Activated T-cell treated with anti-CD3 and anti-CD28 coated beads, Interleukin-2, amount 50 U/mL, for 72 hours (primary cell): ENCODE data around the gene SH3RF2. TPM values are rescaled to one million over a fixed set of nuclear protein-coding genes. Genes with fewer than 3 reads are reported as not detected.

ENCODE experiments used
- ATAC-seq, 2 donors: fragments of 150-1000 bp; cut with Tn5 transposase; replicated peaks in 1 of 2; 2 replicates each; pipeline ENCODE4 v1.10.0; 2021; ENCODE audit warnings: moderate library complexity in 2 of 2, mild to moderate bottlenecking in 1 of 2
- DNase-seq, 2 donors: peaks; one replicate each; pipeline ENCODE4 v3.0.0; 2021 to 2022; ENCODE audit warnings: mixed read lengths in 1 of 2
- H3K27ac Mint-ChIP-seq: one replicate; pipeline ENCODE4 v1.8.0; 2022; ENCODE audit warnings: mild to moderate bottlenecking, moderate library complexity, mixed read lengths
- H3K27me3 Mint-ChIP-seq: one replicate; pipeline ENCODE4 v1.8.0; 2022; ENCODE audit warnings: low read depth, mixed read lengths
- H3K36me3 Mint-ChIP-seq, 2 donors: one replicate each; pipeline ENCODE4 v1.8.0; 2022; ENCODE audit warnings: mixed read lengths in 2 of 2, mild to moderate bottlenecking in 1 of 2; ENCODE audit not compliant: insufficient read depth in 2 of 2
- H3K4me1 Mint-ChIP-seq: one replicate; pipeline ENCODE4 v1.8.0; 2022; ENCODE audit warnings: low read depth, mixed read lengths
- H3K4me3 Mint-ChIP-seq, 2 donors: one replicate each; pipeline ENCODE4 v1.8.0; 2022; ENCODE audit warnings: mild to moderate bottlenecking in 2 of 2, mixed read lengths in 2 of 2, moderate library complexity in 2 of 2
- H3K9me3 Mint-ChIP-seq, 2 donors: one replicate each; pipeline ENCODE4 v1.8.0; 2022; ENCODE audit warnings: mixed read lengths in 2 of 2
- total RNA-seq, 2 donors: library from RNA; stranded (reverse); gene quantifications; one replicate each; pipeline ENCODE4 v1.2.3, GENCODE V29; 2022

The SH3RF2 gene
- total RNA-seq, 2 donors from 2014 or later: 0.53 to 0.79 TPM

- Mint-ChIP-seq H3K4me3 (no peak overlapping the region), H3K36me3 (peaks cover 0 to 2% of the 10 kb centered on the region in 2 donors)
- ATAC-seq: peak; percentile 45 to 69
Measured at GRCh38 chr5:145925803-145926202, 10.6 kb upstream of the SH3RF2 start.

GRCh38 chr5:145931718-145932117, 4.7 kb upstream of the SH3RF2 start:
- DNase-seq (no peak), ATAC-seq (no peak)
- Mint-ChIP-seq H3K27ac (no peak overlapping the region), H3K4me3 (no peak overlapping the region), H3K4me1 (peaks cover 11% of the 10 kb centered on the region), H3K9me3 (no peaks in the 10 kb centered on the region), H3K36me3 (peaks cover 0 to 2% of the 10 kb centered on the region in 2 donors), H3K27me3 (peaks cover 67% of the 10 kb centered on the region)

More at GRCh38 chr5:145925803-145926202, 10.6 kb upstream of the SH3RF2 start:
- Mint-ChIP-seq H3K9me3 (no peaks in the 10 kb centered on the region), H3K27me3 (peaks cover 18% of the 10 kb centered on the region), H3K27ac (no peak overlapping the region), H3K4me1 (no peaks in the 10 kb centered on the region)
- no peak for DNase-seq

- H3K9me3 Mint-ChIP-seq: no peaks in the 10 kb centered on the region
- DNase-seq (no peak), ATAC-seq (no peak)
- H3K27ac Mint-ChIP-seq: no peak overlapping the region
- peaks cover 0 to 2% of the 10 kb centered on the region in 2 donors for H3K36me3 Mint-ChIP-seq
- H3K4me1 Mint-ChIP-seq: peaks cover 25% of the 10 kb centered on the region
- no peak overlapping the region for H3K4me3 Mint-ChIP-seq
- H3K27me3 Mint-ChIP-seq: peaks cover 83% of the 10 kb centered on the region
Measured at GRCh38 chr5:145934276-145934675, 2.1 kb upstream of the SH3RF2 start.

- Mint-ChIP-seq H3K27me3 (peaks cover 88% of the 10 kb centered on the region), H3K4me1 (peaks cover 53% of the 10 kb centered on the region), H3K27ac (no peak overlapping the region), H3K4me3 (peak overlapping the region; percentile 82 to 93), H3K36me3 (no peaks in the 10 kb centered on the region), H3K9me3 (no peaks in the 10 kb centered on the region)
- DNase-seq (peak; percentile 55 to 56), ATAC-seq (peak; percentile 64 to 74)
Measured at GRCh38 chr5:145937432-145938250, 1.3 kb downstream of the SH3RF2 start.

DNA sequence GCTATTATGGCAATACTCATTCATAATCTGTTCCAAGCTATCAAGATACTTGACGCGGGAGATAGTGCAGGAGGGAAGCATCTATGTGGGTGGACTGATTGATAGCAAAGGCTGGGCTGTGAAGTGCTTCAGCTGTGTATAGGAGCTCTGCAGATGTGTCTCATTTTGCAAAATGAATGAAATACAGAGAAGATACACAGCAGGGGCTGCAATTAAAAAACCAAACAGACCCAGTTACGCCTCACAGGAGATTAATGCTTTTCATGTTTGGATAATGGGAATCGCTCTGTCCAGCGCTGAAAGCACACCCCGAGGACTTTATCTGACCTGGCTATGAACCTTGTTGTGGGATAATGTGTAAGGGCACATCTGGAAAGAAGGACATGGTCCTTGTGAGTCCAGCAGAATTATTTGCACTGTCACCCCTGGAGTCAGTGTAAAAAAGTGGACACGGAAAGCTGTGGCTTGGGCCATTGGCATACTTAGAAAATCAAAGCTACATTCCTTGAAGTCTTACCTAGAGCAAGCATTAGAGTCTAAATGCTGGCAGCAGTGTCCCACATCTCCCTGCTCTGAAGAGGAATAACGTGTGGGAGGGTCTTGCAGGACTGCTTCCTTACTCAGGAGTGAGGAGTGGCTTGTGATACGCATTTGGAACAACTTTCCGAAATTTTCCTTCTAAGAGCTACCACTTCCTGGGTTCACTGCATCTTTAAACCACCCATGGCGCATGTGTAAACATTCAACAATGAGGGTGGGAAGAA, 2.6 kb downstream of the SH3RF2 start:
- peaks cover 88% of the 10 kb centered on the region for H3K27me3 Mint-ChIP-seq
- peaks cover 59% of the 10 kb centered on the region for H3K4me1 Mint-ChIP-seq
- DNase-seq (no peak), ATAC-seq (no peak)
- no peaks in the 10 kb centered on the region for H3K9me3 Mint-ChIP-seq
- H3K36me3 Mint-ChIP-seq: no peaks in the 10 kb centered on the region
- no peak overlapping the region for H3K4me3 Mint-ChIP-seq
- no peak overlapping the region for H3K27ac Mint-ChIP-seq

GRCh38 chr5:145939540-145940065, 3.2 kb downstream of the SH3RF2 start:
- Mint-ChIP-seq H3K4me3 (no peak overlapping the region), H3K27ac (no peak overlapping the region), H3K9me3 (no peaks in the 10 kb centered on the region), H3K27me3 (peaks cover 88% of the 10 kb centered on the region), H3K4me1 (peaks cover 64% of the 10 kb centered on the region), H3K36me3 (no peaks in the 10 kb centered on the region)
- ATAC-seq (no peak), DNase-seq (no peak)

GRCh38 chr5:145941096-145941447, 4.7 kb downstream of the SH3RF2 start:
- Mint-ChIP-seq H3K27ac (peak overlapping the region; percentile 43), H3K9me3 (no peaks in the 10 kb centered on the region), H3K4me3 (peak overlapping the region; percentile 33 to 57), H3K27me3 (peaks cover 92% of the 10 kb centered on the region), H3K4me1 (peaks cover 73% of the 10 kb centered on the region), H3K36me3 (no peaks in the 10 kb centered on the region)
- DNase-seq (no peak), ATAC-seq (no peak)

DNA sequence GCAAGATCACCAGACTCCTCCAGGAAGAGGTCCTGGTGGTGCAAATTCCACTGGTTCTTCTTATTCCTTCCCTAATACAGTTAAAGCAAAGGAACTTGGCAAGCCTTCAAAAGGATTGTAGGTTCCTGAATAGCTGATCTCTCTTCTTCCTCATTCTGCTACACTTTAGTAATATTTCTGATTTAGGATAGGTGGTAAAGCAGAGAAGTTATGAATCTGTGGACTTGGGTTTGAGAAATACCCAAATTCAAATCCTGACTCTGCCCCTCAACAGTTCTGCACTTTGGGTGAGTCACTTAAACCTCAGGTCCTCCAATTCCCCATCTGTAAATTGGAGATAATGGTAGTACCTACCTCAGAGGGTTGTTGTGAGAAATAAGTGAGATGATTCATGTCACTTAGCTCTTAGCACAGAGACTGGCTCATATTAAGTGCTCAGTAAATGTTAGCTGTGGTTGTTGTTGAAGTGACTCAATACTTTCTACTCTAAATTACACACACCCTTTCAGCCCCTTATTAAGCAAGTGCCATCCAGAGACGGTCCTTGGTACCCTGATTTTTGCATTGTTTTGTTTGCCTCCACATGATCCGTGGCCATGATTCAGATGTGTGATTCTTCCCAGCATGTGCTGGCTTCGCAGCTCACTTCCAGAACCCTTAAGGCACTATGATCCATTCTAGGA, 5.2 kb downstream of the SH3RF2 start:
- H3K9me3 Mint-ChIP-seq: no peaks in the 10 kb centered on the region
- peak overlapping the region; percentile 33 to 57 for H3K4me3 Mint-ChIP-seq
- no peaks in the 10 kb centered on the region for H3K36me3 Mint-ChIP-seq
- H3K4me1 Mint-ChIP-seq: peaks cover 73% of the 10 kb centered on the region
- ATAC-seq (peak; percentile 77 to 81), DNase-seq (peak; percentile 26 to 32)
- peak overlapping the region; percentile 43 for H3K27ac Mint-ChIP-seq
- peaks cover 87% of the 10 kb centered on the region for H3K27me3 Mint-ChIP-seq

DNA sequence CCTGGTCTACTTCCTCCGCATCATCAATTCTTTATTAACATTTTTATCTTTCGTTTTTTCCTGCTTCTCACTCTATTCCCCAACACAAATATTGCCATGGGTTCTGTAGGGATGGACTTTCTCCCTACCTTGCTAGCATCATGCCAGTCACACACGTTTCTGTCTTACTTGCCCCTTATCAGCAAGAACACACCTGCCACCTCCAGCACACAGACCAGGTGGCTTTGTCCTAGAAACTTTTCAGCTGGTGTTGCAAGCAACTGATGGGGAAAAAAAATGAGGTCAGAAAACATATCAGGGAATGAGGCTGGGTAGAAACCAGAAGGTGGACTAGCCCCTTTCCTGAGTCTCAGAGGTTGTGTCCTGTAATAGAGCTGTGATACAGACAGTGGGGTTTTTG, 5.8 kb downstream of the SH3RF2 start:
- no peak overlapping the region for H3K27ac Mint-ChIP-seq

DNA sequence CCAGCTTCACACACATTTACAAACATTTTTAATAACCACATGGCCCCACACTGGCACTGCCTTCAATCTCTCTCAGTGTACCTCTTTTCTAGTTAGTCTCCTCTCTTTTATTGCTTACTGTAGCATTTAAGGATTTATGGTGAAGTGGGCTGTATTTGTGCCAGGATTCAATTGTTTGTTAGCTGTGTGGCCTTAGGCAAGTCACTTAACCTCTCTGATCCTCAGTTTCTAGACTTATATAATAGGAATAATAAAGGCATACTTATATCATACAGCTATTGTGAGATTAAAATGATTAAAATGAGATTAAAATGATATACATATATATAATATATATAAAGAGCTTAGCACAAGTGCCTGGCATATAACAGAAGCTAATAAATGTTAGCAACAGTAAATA, 6.4 kb downstream of the SH3RF2 start:
- peaks cover 71% of the 10 kb centered on the region for H3K4me1 Mint-ChIP-seq
- DNase-seq (no peak), ATAC-seq (no peak)
- H3K27ac Mint-ChIP-seq: no peak overlapping the region
- H3K9me3 Mint-ChIP-seq: no peaks in the 10 kb centered on the region
- H3K4me3 Mint-ChIP-seq: no peak overlapping the region
- peaks cover 76% of the 10 kb centered on the region for H3K27me3 Mint-ChIP-seq
- H3K36me3 Mint-ChIP-seq: no peaks in the 10 kb centered on the region

More for the DNA sequence above, 5.8 kb downstream of the SH3RF2 start:
- Mint-ChIP-seq H3K36me3 (no peaks in the 10 kb centered on the region), H3K27me3 (peaks cover 81% of the 10 kb centered on the region), H3K4me1 (peaks cover 73% of the 10 kb centered on the region), H3K9me3 (no peaks in the 10 kb centered on the region), H3K4me3 (peak overlapping the region; percentile 33 to 57)
- ATAC-seq (no peak), DNase-seq (no peak)

DNA sequence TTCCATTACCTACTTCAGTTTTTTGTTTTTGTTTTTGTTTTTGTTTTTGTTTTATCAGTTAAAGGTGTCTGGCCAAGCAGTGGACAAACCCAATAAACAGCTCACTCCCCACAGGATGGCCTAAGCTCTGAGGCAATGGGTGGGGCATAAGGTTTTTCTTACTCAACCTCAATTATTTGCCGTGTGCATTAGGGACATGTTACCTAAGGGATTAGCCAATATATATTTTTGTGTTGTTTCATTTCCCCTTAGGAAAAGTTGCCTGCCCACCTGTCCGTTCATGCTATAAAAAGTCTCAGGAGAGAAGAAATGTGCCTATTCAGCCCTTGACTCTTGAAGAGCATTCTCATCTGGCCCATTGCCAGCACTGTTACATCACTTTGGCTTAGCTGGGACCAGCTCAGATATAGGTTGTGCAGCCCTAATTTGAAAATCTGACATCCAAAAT, 7.3 kb downstream of the SH3RF2 start:
- Mint-ChIP-seq H3K4me1 (peaks cover 68% of the 10 kb centered on the region), H3K27me3 (peaks cover 69% of the 10 kb centered on the region), H3K9me3 (no peaks in the 10 kb centered on the region), H3K4me3 (no peak overlapping the region), H3K27ac (no peak overlapping the region), H3K36me3 (no peaks in the 10 kb centered on the region)
- ATAC-seq: no peak
- DNase-seq: no peak

DNA sequence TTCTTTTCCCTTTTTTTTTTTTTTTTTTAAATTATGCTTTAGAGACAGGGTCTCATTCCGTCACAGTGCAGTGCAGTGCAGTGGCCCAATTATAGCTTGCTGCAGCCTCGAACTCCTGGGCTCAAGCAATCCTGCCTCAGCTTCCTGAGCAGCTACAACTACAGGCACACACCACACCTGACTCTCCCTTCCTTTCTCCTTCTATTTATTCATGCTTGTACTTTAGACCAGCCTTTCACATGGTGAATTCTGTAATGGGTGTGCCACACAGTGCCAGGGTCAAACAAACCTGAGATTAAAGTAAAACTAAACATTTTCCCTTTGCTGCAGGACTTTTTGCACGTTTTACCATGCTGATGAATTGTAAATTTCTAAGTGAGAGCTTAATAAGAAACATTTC, 8.0 kb downstream of the SH3RF2 start:
- Mint-ChIP-seq H3K27ac (no peak overlapping the region), H3K4me3 (no peak overlapping the region), H3K9me3 (no peaks in the 10 kb centered on the region), H3K27me3 (peaks cover 70% of the 10 kb centered on the region), H3K36me3 (no peaks in the 10 kb centered on the region), H3K4me1 (peaks cover 68% of the 10 kb centered on the region)
- DNase-seq: no peak
- no peak for ATAC-seq
